ENCODE results near the gene ROR2. TPM values are rescaled to one million over a fixed set of nuclear protein-coding genes. Genes with fewer than 3 reads are reported as not detected.

The ROR2 gene
- total RNA-seq, 4 donors from 2014 or later: 37.4 to 71.8 (median 59.4) TPM

DNA sequence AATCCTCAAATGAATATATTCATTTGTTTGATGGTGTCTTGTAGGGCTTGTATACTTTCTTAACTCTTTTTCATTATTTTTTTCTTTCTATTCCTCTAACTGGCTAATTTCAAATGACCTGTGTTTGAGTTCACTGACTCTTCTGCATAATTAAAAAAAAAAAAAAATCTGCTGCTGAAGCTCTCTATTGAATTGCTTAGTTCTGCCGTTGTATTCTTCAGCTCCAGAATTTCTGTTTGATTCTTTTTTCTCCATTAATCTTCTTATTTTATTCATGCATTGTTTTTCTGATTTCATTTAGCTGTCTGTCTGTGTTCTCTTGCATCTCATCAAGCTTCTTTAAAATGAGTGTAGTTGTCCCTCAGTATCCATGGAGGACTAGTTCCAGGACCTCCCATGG, 244.6 kb downstream of the ROR2 start:
- peaks cover 0 to 2% (median 0%) of the 10 kb centered on the region in 4 donors for H3K4me1 ChIP-seq
- no peaks in the 10 kb centered on the region for H3K27me3 ChIP-seq
- intact Hi-C loops (cut with DNase I): no loop called here
- H3K36me3 ChIP-seq: no peaks in the 10 kb centered on the region
- 91% methylated on average over 1 of the region's 1 CpG for WGBS
- no peak overlapping the region for H3K27ac ChIP-seq (replicated peaks in 1 of 4)
- TF ChIP-seq POLR2AphosphoS5 (IDR thresholded peaks at IDR 0.05): no peak
- no peak for TF ChIP-seq POLR2A (IDR thresholded peaks at IDR 0.05; ENCODE audit: low read depth)
- no peak for TF ChIP-seq EP300 (IDR thresholded peaks at IDR 0.05)
- TF ChIP-seq CTCF (IDR thresholded peaks at IDR 0.05): no peak
- peaks cover 0 to 6% (median 2%) of the 10 kb centered on the region in 4 donors for H3K9me3 ChIP-seq
- no peak for DNase-seq (ENCODE audit: extremely low spot score)
- no peak overlapping the region for H3K4me3 ChIP-seq

- Histone ChIP-seq H3K36me3 (no peaks in the 10 kb centered on the region), H3K4me1 (peaks cover 0 to 3% (median 1%) of the 10 kb centered on the region in 4 donors), H3K27me3 (no peaks in the 10 kb centered on the region), H3K9me3 (peaks cover 0 to 5% (median 0%) of the 10 kb centered on the region in 4 donors), H3K4me3 (no peak overlapping the region), H3K27ac (replicated peaks in 1 of 4) (no peak overlapping the region)
- DNase-seq (ENCODE audit: extremely low spot score): no peak
- intact Hi-C loops (cut with DNase I): no loop called here
- no peak for TF ChIP-seq EP300 (IDR thresholded peaks at IDR 0.05)
- no peak for TF ChIP-seq CTCF (IDR thresholded peaks at IDR 0.05)
- no peak for TF ChIP-seq POLR2AphosphoS5 (IDR thresholded peaks at IDR 0.05)
- no peak for TF ChIP-seq POLR2A (IDR thresholded peaks at IDR 0.05; ENCODE audit: low read depth)
- 85% methylated on average over 5 of the region's 5 CpGs for WGBS
These were observed 249.6 kb downstream of the ROR2 start for GRCh38 chr9:91700475-91700874.

- DNase-seq (ENCODE audit: extremely low spot score): no peak
- Histone ChIP-seq H3K4me3 (no peak overlapping the region), H3K36me3 (no peaks in the 10 kb centered on the region), H3K9me3 (no peaks in the 10 kb centered on the region), H3K4me1 (peaks cover 0 to 3% (median 1%) of the 10 kb centered on the region in 4 donors), H3K27ac (replicated peaks in 1 of 4) (no peak overlapping the region), H3K27me3 (no peaks in the 10 kb centered on the region)
- intact Hi-C loops (cut with DNase I): no loop called here
- TF ChIP-seq POLR2AphosphoS5 (IDR thresholded peaks at IDR 0.05) (no peak), CTCF (IDR thresholded peaks at IDR 0.05) (no peak), EP300 (IDR thresholded peaks at IDR 0.05) (no peak), POLR2A (IDR thresholded peaks at IDR 0.05; ENCODE audit: low read depth) (no peak)
- 94% methylated on average over 3 of the region's 3 CpGs for whole genome bisulfite sequencing
These were observed 251.8 kb downstream of the ROR2 start for GRCh38 chr9:91698266-91698665.

GRCh38 chr9:91697201-91697600, 252.8 kb downstream of the ROR2 start:
- TF ChIP-seq EP300 (IDR thresholded peaks at IDR 0.05): no peak
- no peak for TF ChIP-seq POLR2AphosphoS5 (IDR thresholded peaks at IDR 0.05)
- TF ChIP-seq POLR2A (IDR thresholded peaks at IDR 0.05; ENCODE audit: low read depth): no peak
- intact Hi-C loops (cut with DNase I): no loop called here
- no peaks in the 10 kb centered on the region for H3K27me3 ChIP-seq
- H3K9me3 ChIP-seq: no peaks in the 10 kb centered on the region
- H3K27ac ChIP-seq (replicated peaks in 1 of 4): no peak overlapping the region
- DNase-seq (ENCODE audit: extremely low spot score): peak; percentile 34
- peaks cover 0 to 3% (median 1%) of the 10 kb centered on the region in 4 donors for H3K4me1 ChIP-seq
- no peak overlapping the region for H3K4me3 ChIP-seq
- no peaks in the 10 kb centered on the region for H3K36me3 ChIP-seq
- WGBS: 85% methylated on average over 4 of the region's 7 CpGs

GRCh38 chr9:91694081-91694870, 255.8 kb downstream of the ROR2 start:
- Histone ChIP-seq H3K27me3 (no peaks in the 10 kb centered on the region), H3K9me3 (no peaks in the 10 kb centered on the region), H3K36me3 (no peaks in the 10 kb centered on the region), H3K4me3 (no peak overlapping the region), H3K4me1 (peaks cover 0 to 16% (median 12%) of the 10 kb centered on the region in 4 donors), H3K27ac (replicated peaks in 1 of 4) (no peak overlapping the region)
- peak; percentile 82 for DNase-seq (ENCODE audit: extremely low spot score)
- TF ChIP-seq POLR2AphosphoS5 (IDR thresholded peaks at IDR 0.05) (no peak), POLR2A (IDR thresholded peaks at IDR 0.05; ENCODE audit: low read depth) (no peak), CTCF (IDR thresholded peaks at IDR 0.05) (no peak), EP300 (IDR thresholded peaks at IDR 0.05) (no peak)
- intact Hi-C loops (cut with DNase I): no loop called here
- WGBS: 86% methylated on average over 6 of the region's 6 CpGs
